CD8-positive, alpha-beta memory T cell (primary cell): ENCODE data around the gene VWDE. TPM values are rescaled to one million over a fixed set of nuclear protein-coding genes. Genes with fewer than 3 reads are reported as not detected.

Experiments used
- CTCF ChIA-PET: fragments of 350-600 bp; sonication (Branson Sonifier 250); formaldehyde crosslinking; loops from one replicate; lab custom pipeline; 2021; ENCODE audit warnings: antibody characterized with exemption; lab: Charles Lee
- POLR2A ChIA-PET: fragments of 350-600 bp; sonication (Branson Sonifier 250); formaldehyde crosslinking; loops from one replicate; lab custom pipeline; 2021; ENCODE audit warnings: antibody characterized with exemption; lab: Charles Lee
- DNase-seq, 5 donors: peaks; one replicate each; pipeline versions ENCODE4 v3.0.0 to v3.0.0-alpha.2; 2020 to 2022; ENCODE audit warnings: mixed read lengths in 1 of 5
- H3K27ac ChIP-seq: one replicate; pipeline ENCODE4 v1.7.0; 2013; ENCODE audit warnings: low read depth, mild to moderate bottlenecking, low read length, moderate library complexity
- H3K27me3 ChIP-seq: 2 replicates; pipeline ENCODE4 v1.7.0; 2013; ENCODE audit warnings: low read length, mild to moderate bottlenecking; ENCODE audit not compliant: insufficient read depth, poor library complexity, severe bottlenecking
- H3K36me3 ChIP-seq: 2 replicates; pipeline ENCODE4 v1.7.0; 2013; ENCODE audit warnings: mild to moderate bottlenecking, low read length, moderate library complexity; ENCODE audit not compliant: insufficient read depth
- H3K4me1 ChIP-seq: 2 replicates; pipeline ENCODE4 v1.7.0; 2013; ENCODE audit warnings: mild to moderate bottlenecking, low read length, moderate library complexity; ENCODE audit not compliant: insufficient read depth
- H3K4me3 ChIP-seq: 2 replicates; pipeline ENCODE4 v1.7.0; 2013; ENCODE audit warnings: mild to moderate bottlenecking, low read length
- H3K9me3 ChIP-seq: 2 replicates; pipeline ENCODE4 v1.7.0; 2013; ENCODE audit warnings: mild to moderate bottlenecking, low read length
- H3K27ac Mint-ChIP-seq, 8 donors: one replicate each; pipeline ENCODE4 v1.8.0; 2020 to 2021; ENCODE audit warnings: mixed read lengths in 8 of 8, mild to moderate bottlenecking in 6 of 8, inconsistent platforms in 3 of 8, moderate library complexity in 3 of 8
- H3K27me3 Mint-ChIP-seq, 2 donors: one replicate each; pipeline ENCODE4 v1.8.0; 2020 to 2021; ENCODE audit warnings: mixed read lengths in 2 of 2, mild to moderate bottlenecking in 1 of 2, moderate library complexity in 1 of 2
- H3K36me3 Mint-ChIP-seq, 3 donors: one replicate each; pipeline ENCODE4 v1.8.0; 2020 to 2021; ENCODE audit warnings: mixed read lengths in 3 of 3, inconsistent platforms in 1 of 3, mild to moderate bottlenecking in 1 of 3
- H3K4me1 Mint-ChIP-seq, 3 donors: one replicate each; pipeline ENCODE4 v1.8.0; 2020 to 2021; ENCODE audit warnings: mixed read lengths in 3 of 3, inconsistent platforms in 1 of 3, mild to moderate bottlenecking in 1 of 3
- H3K4me3 Mint-ChIP-seq, 7 donors: one replicate each; pipeline ENCODE4 v1.8.0; 2020 to 2021; ENCODE audit warnings: mixed read lengths in 7 of 7, mild to moderate bottlenecking in 6 of 7, moderate library complexity in 4 of 7, inconsistent platforms in 2 of 7
- H3K9me3 Mint-ChIP-seq, 5 donors: one replicate each; pipeline ENCODE4 v1.8.0; 2020 to 2022; ENCODE audit warnings: mixed read lengths in 5 of 5, mild to moderate bottlenecking in 3 of 5, moderate library complexity in 2 of 5, inconsistent platforms in 1 of 5
- polyA plus RNA-seq: library from polyadenylated mRNA; unstranded; fragments of 300-500 nt; fragmentation: Illumina TruSeq; gene quantifications from one replicate; pipeline ENCODE4 v1.2.3, GENCODE V29; 2021
- total RNA-seq, 2 experiments: library from RNA; stranded (reverse); gene quantifications; one replicate each; pipeline ENCODE4 v1.2.3, GENCODE V29; 2021

The VWDE gene
- total and polyA plus RNA-seq, 3 experiments from 2014 or later, result 0.25 to 0.71 (median 0.55) TPM

GRCh38 chr7:12305502-12305901 is 98.2 kb downstream of the VWDE start:
- H3K4me1 ChIP-seq, result no peaks in the 10 kb centered on the region
- H3K4me1 Mint-ChIP-seq, result peaks cover 2 to 12% (median 6%) of the 10 kb centered on the region in 3 donors
- H3K27ac ChIP-seq, result no peak overlapping the region
- H3K9me3 Mint-ChIP-seq, result peaks cover 0 to 8% (median 0%) of the 10 kb centered on the region in 5 donors
- CTCF ChIA-PET, result no interaction called here
- no peak overlapping the region for H3K27ac Mint-ChIP-seq
- no peaks in the 10 kb centered on the region for H3K27me3 ChIP-seq
- no peak overlapping the region for H3K4me3 ChIP-seq
- H3K27me3 Mint-ChIP-seq, result peaks cover 7 to 10% of the 10 kb centered on the region in 2 donors
- POLR2A ChIA-PET, result no interaction called here
- no peak for DNase-seq
- H3K36me3 ChIP-seq, result no peaks in the 10 kb centered on the region
- no peak overlapping the region for H3K4me3 Mint-ChIP-seq
- peaks cover 0 to under 1% (median 0%) of the 10 kb centered on the region in 3 donors for H3K36me3 Mint-ChIP-seq
- no peaks in the 10 kb centered on the region for H3K9me3 ChIP-seq

- H3K36me3 ChIP-seq, result no peaks in the 10 kb centered on the region
- H3K27ac Mint-ChIP-seq, result no peak overlapping the region
Measured at GRCh38 chr7:12303495-12303894, 100.2 kb downstream of the VWDE start.

GRCh38 chr7:12303062-12303461 is 100.6 kb downstream of the VWDE start:
- H3K9me3 ChIP-seq, result no peaks in the 10 kb centered on the region
- H3K4me1 ChIP-seq, result no peaks in the 10 kb centered on the region
- H3K27me3 ChIP-seq, result no peaks in the 10 kb centered on the region
- Mint-ChIP-seq H3K27ac (peak overlapping the region in 1 of 8 donors; percentile 39), H3K36me3 (no peaks in the 10 kb centered on the region), H3K4me3 (no peak overlapping the region), H3K9me3 (peaks cover 0 to 8% (median 0%) of the 10 kb centered on the region in 5 donors), H3K4me1 (peaks cover 2 to 12% (median 6%) of the 10 kb centered on the region in 3 donors), H3K27me3 (peaks cover 0 to 6% of the 10 kb centered on the region in 2 donors)
- ChIA-PET POLR2A (no interaction called here), CTCF (no interaction called here)
- no peaks in the 10 kb centered on the region for H3K36me3 ChIP-seq
- no peak for DNase-seq
- no peak overlapping the region for H3K4me3 ChIP-seq
- H3K27ac ChIP-seq, result no peak overlapping the region

More at GRCh38 chr7:12303495-12303894, 100.2 kb downstream of the VWDE start:
- H3K9me3 Mint-ChIP-seq, result peaks cover 0 to 8% (median 0%) of the 10 kb centered on the region in 5 donors
- no peaks in the 10 kb centered on the region for H3K36me3 Mint-ChIP-seq
- H3K27me3 ChIP-seq, result no peaks in the 10 kb centered on the region
- ChIA-PET POLR2A (no interaction called here), CTCF (no interaction called here)
- H3K4me3 ChIP-seq, result no peak overlapping the region
- no peaks in the 10 kb centered on the region for H3K4me1 ChIP-seq
- no peak overlapping the region for H3K27ac ChIP-seq
- H3K27me3 Mint-ChIP-seq, result peaks cover 3 to 10% of the 10 kb centered on the region in 2 donors
- no peaks in the 10 kb centered on the region for H3K9me3 ChIP-seq
- no peak overlapping the region for H3K4me3 Mint-ChIP-seq
- no peak for DNase-seq
- peaks cover 2 to 12% (median 6%) of the 10 kb centered on the region in 3 donors for H3K4me1 Mint-ChIP-seq

GRCh38 chr7:12300415-12300814 is 103.2 kb downstream of the VWDE start:
- CTCF ChIA-PET, result no interaction called here
- Mint-ChIP-seq H3K9me3 (peaks cover 0 to 8% (median 0%) of the 10 kb centered on the region in 5 donors), H3K27me3 (peaks cover 1 to 2% of the 10 kb centered on the region in 2 donors), H3K27ac (no peak overlapping the region), H3K4me1 (peaks cover 5 to 12% (median 10%) of the 10 kb centered on the region in 3 donors), H3K4me3 (no peak overlapping the region), H3K36me3 (no peaks in the 10 kb centered on the region)
- Histone ChIP-seq H3K4me3 (no peak overlapping the region), H3K36me3 (no peaks in the 10 kb centered on the region), H3K27me3 (no peaks in the 10 kb centered on the region), H3K27ac (no peak overlapping the region), H3K4me1 (no peaks in the 10 kb centered on the region), H3K9me3 (no peaks in the 10 kb centered on the region)
- POLR2A ChIA-PET, result no interaction called here
- no peak for DNase-seq

GRCh38 chr7:12299367-12299766 is 104.3 kb downstream of the VWDE start:
- Mint-ChIP-seq H3K27me3 (peaks cover under 1 to 7% of the 10 kb centered on the region in 2 donors), H3K36me3 (no peaks in the 10 kb centered on the region), H3K9me3 (no peaks in the 10 kb centered on the region), H3K4me1 (peaks cover 5 to 12% (median 10%) of the 10 kb centered on the region in 3 donors), H3K27ac (no peak overlapping the region), H3K4me3 (no peak overlapping the region)
- H3K36me3 ChIP-seq, result no peaks in the 10 kb centered on the region
- no peak overlapping the region for H3K4me3 ChIP-seq
- H3K4me1 ChIP-seq, result no peaks in the 10 kb centered on the region
- CTCF ChIA-PET, result no interaction called here
- no peaks in the 10 kb centered on the region for H3K27me3 ChIP-seq
- no peaks in the 10 kb centered on the region for H3K9me3 ChIP-seq
- no peak for DNase-seq
- POLR2A ChIA-PET, result no interaction called here
- no peak overlapping the region for H3K27ac ChIP-seq

GRCh38 chr7:12297283-12298108 is 106.2 kb downstream of the VWDE start:
- ChIA-PET POLR2A (no interaction called here), CTCF (interaction anchor here (1.3 kb wide), 1 partner anchor 231 kb away, joined by 3 read pairs; no protein-coding TSS in a partner anchor)
- Histone ChIP-seq H3K4me1 (no peaks in the 10 kb centered on the region), H3K27me3 (no peaks in the 10 kb centered on the region), H3K36me3 (no peaks in the 10 kb centered on the region), H3K9me3 (no peaks in the 10 kb centered on the region), H3K4me3 (no peak overlapping the region), H3K27ac (no peak overlapping the region)
- no peak overlapping the region for H3K4me3 Mint-ChIP-seq
- H3K27ac Mint-ChIP-seq, result no peak overlapping the region
- DNase-seq, result no peak
- peaks cover 0 to 7% of the 10 kb centered on the region in 2 donors for H3K27me3 Mint-ChIP-seq
- peaks cover 0 to 4% (median 3%) of the 10 kb centered on the region in 3 donors for H3K4me1 Mint-ChIP-seq
- no peaks in the 10 kb centered on the region for H3K36me3 Mint-ChIP-seq
- H3K9me3 Mint-ChIP-seq, result no peaks in the 10 kb centered on the region

GRCh38 chr7:12296051-12296570 is 107.6 kb downstream of the VWDE start:
- Mint-ChIP-seq H3K27me3 (peaks cover 0 to 7% of the 10 kb centered on the region in 2 donors), H3K36me3 (no peaks in the 10 kb centered on the region), H3K9me3 (no peaks in the 10 kb centered on the region), H3K4me1 (peaks cover 0 to 4% (median 3%) of the 10 kb centered on the region in 3 donors), H3K27ac (peak overlapping the region in 1 of 8 donors; percentile 24), H3K4me3 (no peak overlapping the region)
- ChIA-PET POLR2A (no interaction called here), CTCF (interaction anchor here (1.3 kb wide), 1 partner anchor 229 kb away, joined by 3 read pairs; no protein-coding TSS in a partner anchor)
- H3K4me1 ChIP-seq, result no peaks in the 10 kb centered on the region
- H3K9me3 ChIP-seq, result peaks cover 2% of the 10 kb centered on the region
- no peak overlapping the region for H3K27ac ChIP-seq
- no peaks in the 10 kb centered on the region for H3K27me3 ChIP-seq
- H3K36me3 ChIP-seq, result no peaks in the 10 kb centered on the region
- no peak overlapping the region for H3K4me3 ChIP-seq
- no peak for DNase-seq

GRCh38 chr7:12294701-12295100 is 109.0 kb downstream of the VWDE start:
- Mint-ChIP-seq H3K9me3 (peaks cover 0 to 1% (median 0%) of the 10 kb centered on the region in 5 donors), H3K4me3 (no peak overlapping the region), H3K36me3 (no peaks in the 10 kb centered on the region), H3K4me1 (peaks cover 0 to 4% (median 3%) of the 10 kb centered on the region in 3 donors), H3K27me3 (peaks cover 0 to 7% of the 10 kb centered on the region in 2 donors), H3K27ac (no peak overlapping the region)
- Histone ChIP-seq H3K4me1 (no peaks in the 10 kb centered on the region), H3K9me3 (peaks cover 4% of the 10 kb centered on the region), H3K27me3 (no peaks in the 10 kb centered on the region), H3K27ac (no peak overlapping the region), H3K36me3 (no peaks in the 10 kb centered on the region), H3K4me3 (no peak overlapping the region)
- DNase-seq, result no peak
- ChIA-PET CTCF (no interaction called here), POLR2A (no interaction called here)
